Measurements from ENCODE around the gene KRTAP4-6.

GRCh38 chr17:41168121-41168520 lies 27.8 kb upstream of the KRTAP4-6 start, which contains the start of gene KRTAP4-3:
- TF ChIP-seq POLR2AphosphoS5 (IDR thresholded peaks at IDR 0.05; ENCODE audit: borderline replicate concordance, low read depth, low read length) (no peak), EZH2 (IDR thresholded peaks at IDR 0.05) (no peak), FOXP2 (optimal IDR thresholded peaks at IDR 0.05; ENCODE audit: control extremely low read depth, extremely low read length, insufficient read depth) (no peak)
